Measurements from ENCODE around the gene LZTS2.

The LZTS2 gene

DNA sequence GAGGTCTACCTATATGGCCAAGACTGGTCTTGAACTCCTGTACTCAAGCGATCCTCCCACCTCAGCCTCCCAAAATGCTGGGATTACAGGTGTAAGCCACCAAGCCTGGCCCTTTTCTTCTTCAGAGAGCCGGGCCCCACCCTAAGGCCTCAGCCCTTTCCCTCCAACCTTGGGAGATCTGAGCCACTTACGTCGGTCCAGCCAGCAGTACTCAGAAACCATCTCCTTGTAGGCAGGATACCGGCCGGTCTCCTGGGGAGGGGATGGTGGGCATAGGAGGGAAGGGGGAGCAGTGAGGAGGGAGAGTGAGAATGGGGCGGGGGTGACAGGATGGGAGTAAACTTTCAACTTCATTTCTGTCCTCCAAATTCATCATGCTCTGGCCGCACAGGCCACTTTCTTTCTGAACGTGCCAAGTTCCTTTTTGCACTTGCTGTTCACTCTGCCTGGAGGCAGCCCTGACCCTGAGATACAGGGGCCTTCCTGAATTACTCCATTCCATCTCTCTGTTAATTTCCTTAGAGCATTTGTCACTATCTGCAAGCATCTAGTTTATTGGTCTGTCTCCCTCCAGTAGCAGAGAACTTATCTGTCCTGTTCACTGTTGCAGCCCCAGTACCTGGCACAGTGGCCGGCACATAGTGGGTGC, 20.9 kb downstream of the LZTS2 start:
- no peaks in the 10 kb centered on the region for H3K27me3 ChIP-seq (ENCODE audit: insufficient read depth, poor library complexity, severe bottlenecking)
- TF ChIP-seq, protein P1, sequence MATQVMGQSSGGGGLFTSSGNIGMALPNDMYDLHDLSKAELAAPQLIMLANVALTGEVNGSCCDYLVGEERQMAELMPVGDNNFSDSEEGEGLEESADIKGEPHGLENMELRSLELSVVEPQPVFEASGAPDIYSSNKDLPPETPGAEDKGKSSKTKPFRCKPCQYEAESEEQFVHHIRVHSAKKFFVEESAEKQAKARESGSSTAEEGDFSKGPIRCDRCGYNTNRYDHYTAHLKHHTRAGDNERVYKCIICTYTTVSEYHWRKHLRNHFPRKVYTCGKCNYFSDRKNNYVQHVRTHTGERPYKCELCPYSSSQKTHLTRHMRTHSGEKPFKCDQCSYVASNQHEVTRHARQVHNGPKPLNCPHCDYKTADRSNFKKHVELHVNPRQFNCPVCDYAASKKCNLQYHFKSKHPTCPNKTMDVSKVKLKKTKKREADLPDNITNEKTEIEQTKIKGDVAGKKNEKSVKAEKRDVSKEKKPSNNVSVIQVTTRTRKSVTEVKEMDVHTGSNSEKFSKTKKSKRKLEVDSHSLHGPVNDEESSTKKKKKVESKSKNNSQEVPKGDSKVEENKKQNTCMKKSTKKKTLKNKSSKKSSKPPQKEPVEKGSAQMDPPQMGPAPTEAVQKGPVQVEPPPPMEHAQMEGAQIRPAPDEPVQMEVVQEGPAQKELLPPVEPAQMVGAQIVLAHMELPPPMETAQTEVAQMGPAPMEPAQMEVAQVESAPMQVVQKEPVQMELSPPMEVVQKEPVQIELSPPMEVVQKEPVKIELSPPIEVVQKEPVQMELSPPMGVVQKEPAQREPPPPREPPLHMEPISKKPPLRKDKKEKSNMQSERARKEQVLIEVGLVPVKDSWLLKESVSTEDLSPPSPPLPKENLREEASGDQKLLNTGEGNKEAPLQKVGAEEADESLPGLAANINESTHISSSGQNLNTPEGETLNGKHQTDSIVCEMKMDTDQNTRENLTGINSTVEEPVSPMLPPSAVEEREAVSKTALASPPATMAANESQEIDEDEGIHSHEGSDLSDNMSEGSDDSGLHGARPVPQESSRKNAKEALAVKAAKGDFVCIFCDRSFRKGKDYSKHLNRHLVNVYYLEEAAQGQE (IDR thresholded peaks at IDR 0.05; ENCODE audit: insufficient replicate concordance, low read depth): no peak
- TF ChIP-seq CTCF (IDR thresholded peaks at IDR 0.05; ENCODE audit: insufficient read depth, low read length) (no peak), GABPA (IDR thresholded peaks at IDR 0.05; ENCODE audit: low read depth) (no peak), POLR2AphosphoS5 (IDR thresholded peaks at IDR 0.05; ENCODE audit: low read depth) (no peak), SPI1 (IDR thresholded peaks at IDR 0.05; ENCODE audit: borderline replicate concordance, low read depth) (no peak)

DNA sequence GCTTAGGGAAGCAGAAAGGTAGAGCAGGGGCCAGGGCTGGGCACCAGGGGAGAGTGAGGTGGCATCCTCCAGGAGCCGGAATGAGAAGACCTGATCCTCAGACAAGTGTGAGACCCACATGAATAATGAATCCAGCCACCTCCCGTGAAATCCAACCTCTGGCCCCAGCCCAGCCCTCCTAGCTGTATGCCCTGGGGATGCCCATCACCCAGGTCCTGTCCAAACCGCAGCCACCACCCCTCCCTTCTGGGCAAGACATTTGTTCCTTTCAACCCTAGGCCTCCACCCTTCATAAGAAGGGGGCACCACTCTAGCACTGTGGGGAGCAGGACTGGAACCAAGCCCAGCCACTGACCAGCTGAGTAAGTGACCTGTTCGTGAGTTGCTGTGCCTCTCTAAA, 21.6 kb downstream of the LZTS2 start:
- Histone ChIP-seq H3K4me3 (replicated peaks; ENCODE audit: insufficient read depth, low read length) (no peak overlapping the region), H3K27me3 (ENCODE audit: insufficient read depth, poor library complexity, severe bottlenecking) (no peaks in the 10 kb centered on the region), H3K27ac (replicated peaks) (no peak overlapping the region)
- DNase-seq (ENCODE audit: low read depth in 1 of 2, low spot score in 1 of 2): no peak
- TF ChIP-seq GABPA (IDR thresholded peaks at IDR 0.05; ENCODE audit: low read depth) (no peak), CTCF (IDR thresholded peaks at IDR 0.05; ENCODE audit: insufficient read depth, low read length) (no peak), POLR2AphosphoS5 (IDR thresholded peaks at IDR 0.05; ENCODE audit: low read depth) (no peak), SPI1 (IDR thresholded peaks at IDR 0.05; ENCODE audit: borderline replicate concordance, low read depth) (no peak)
- TF ChIP-seq, protein P1 (IDR thresholded peaks at IDR 0.05; ENCODE audit: insufficient replicate concordance, low read depth): no peak

More for the DNA sequence above, 20.9 kb downstream of the LZTS2 start:
- H3K27ac ChIP-seq (replicated peaks): no peak overlapping the region
- no peak overlapping the region for H3K4me3 ChIP-seq (replicated peaks; ENCODE audit: insufficient read depth, low read length)
- DNase-seq (ENCODE audit: low read depth in 1 of 2, low spot score in 1 of 2): no peak

- Histone ChIP-seq H3K27ac (replicated peaks) (no peak overlapping the region), H3K27me3 (ENCODE audit: insufficient read depth, poor library complexity, severe bottlenecking) (no peaks in the 10 kb centered on the region), H3K4me3 (replicated peaks; ENCODE audit: insufficient read depth, low read length) (no peak overlapping the region)
- no peak for DNase-seq (ENCODE audit: low read depth in 1 of 2, low spot score in 1 of 2)
- TF ChIP-seq SPI1 (IDR thresholded peaks at IDR 0.05; ENCODE audit: borderline replicate concordance, low read depth): no peak
- TF ChIP-seq GABPA (IDR thresholded peaks at IDR 0.05; ENCODE audit: low read depth): no peak
- no peak for TF ChIP-seq POLR2AphosphoS5 (IDR thresholded peaks at IDR 0.05; ENCODE audit: low read depth)
- no peak for TF ChIP-seq CTCF (IDR thresholded peaks at IDR 0.05; ENCODE audit: insufficient read depth, low read length)
- TF ChIP-seq, protein P1 (IDR thresholded peaks at IDR 0.05; ENCODE audit: insufficient replicate concordance, low read depth): no peak
These were observed 22.2 kb downstream of the LZTS2 start for GRCh38 chr10:101021692-101022251.
